ENCODE measurements around the gene SPON1. TPM values are rescaled to one million over a fixed set of nuclear protein-coding genes. Genes with fewer than 3 reads are reported as not detected.

SPON1 gene
- total RNA-seq, 6 donors from 2014 or later = 12.6 to 68.9 (median 56.3) TPM

GRCh38 chr11:14218728-14219127, 256.2 kb downstream of the SPON1 start:
- no peaks in the 10 kb centered on the region for H3K36me3 ChIP-seq
- H3K9me3 ChIP-seq = no peaks in the 10 kb centered on the region
- no peaks in the 10 kb centered on the region for H3K27me3 ChIP-seq
- DNase-seq = no peak
- no peak overlapping the region for H3K4me3 ChIP-seq
- no peaks in the 10 kb centered on the region for H3K4me1 ChIP-seq
- ATAC-seq (ENCODE audit: low FRiP score in 2 of 2) = no peak
- no peak overlapping the region for H3K27ac ChIP-seq
- WGBS, 2 donors = 84 to 89% methylated on average over 3 of the region's 3 CpGs
- TF ChIP-seq POLR2A (IDR thresholded peaks at IDR 0.05) = no peak
- no peak for TF ChIP-seq EP300 (IDR thresholded peaks at IDR 0.05)
- TF ChIP-seq POLR2AphosphoS5 (IDR thresholded peaks at IDR 0.05) = no peak
- no peak for TF ChIP-seq CTCF (IDR thresholded peaks at IDR 0.05)

- no peaks in the 10 kb centered on the region for H3K36me3 ChIP-seq
- no peak overlapping the region for H3K4me3 ChIP-seq
- no peak overlapping the region for H3K27ac ChIP-seq
- no peak for ATAC-seq (ENCODE audit: low FRiP score in 2 of 2)
- H3K4me1 ChIP-seq = no peaks in the 10 kb centered on the region
- no peak for DNase-seq
- no peaks in the 10 kb centered on the region for H3K27me3 ChIP-seq
- TF ChIP-seq EP300 (IDR thresholded peaks at IDR 0.05) (no peak), POLR2A (IDR thresholded peaks at IDR 0.05) (no peak), POLR2AphosphoS5 (IDR thresholded peaks at IDR 0.05) (no peak), CTCF (IDR thresholded peaks at IDR 0.05) (no peak)
- WGBS, 2 donors = 55 to 72% methylated on average over 5 of the region's 5 CpGs
- H3K9me3 ChIP-seq = peaks cover 0 to 5% (median 2%) of the 10 kb centered on the region in 4 donors
Observed at GRCh38 chr11:14223636-14224288, 261.2 kb downstream of the SPON1 start.

- ATAC-seq (ENCODE audit: low FRiP score in 2 of 2) (no peak), DNase-seq (no peak)
- Histone ChIP-seq H3K4me1 (no peaks in the 10 kb centered on the region), H3K4me3 (no peak overlapping the region), H3K9me3 (peaks cover 0 to 5% (median 2%) of the 10 kb centered on the region in 4 donors), H3K27me3 (no peaks in the 10 kb centered on the region), H3K36me3 (no peaks in the 10 kb centered on the region), H3K27ac (no peak overlapping the region)
- 71% methylated on average over 2 of the region's 2 CpGs for WGBS, 2 donors
- no peak for TF ChIP-seq EP300 (IDR thresholded peaks at IDR 0.05)
- no peak for TF ChIP-seq POLR2AphosphoS5 (IDR thresholded peaks at IDR 0.05)
- no peak for TF ChIP-seq POLR2A (IDR thresholded peaks at IDR 0.05)
- no peak for TF ChIP-seq CTCF (IDR thresholded peaks at IDR 0.05)
Observed at GRCh38 chr11:14224395-14224794, 261.9 kb downstream of the SPON1 start.

- ATAC-seq (ENCODE audit: low FRiP score in 2 of 2) (no peak), DNase-seq (no peak)
- Histone ChIP-seq H3K9me3 (peaks cover 0 to 5% (median 2%) of the 10 kb centered on the region in 4 donors), H3K4me1 (no peaks in the 10 kb centered on the region), H3K27ac (no peak overlapping the region), H3K4me3 (no peak overlapping the region), H3K27me3 (no peaks in the 10 kb centered on the region), H3K36me3 (no peaks in the 10 kb centered on the region)
- WGBS, 2 donors = 84 to 92% methylated on average over 4 of the region's 4 CpGs
- no peak for TF ChIP-seq POLR2A (IDR thresholded peaks at IDR 0.05)
- TF ChIP-seq EP300 (IDR thresholded peaks at IDR 0.05) = no peak
- no peak for TF ChIP-seq CTCF (IDR thresholded peaks at IDR 0.05)
Observed at GRCh38 chr11:14225666-14226065, 263.1 kb downstream of the SPON1 start.

GRCh38 chr11:14228356-14228755, 265.8 kb downstream of the SPON1 start:
- Histone ChIP-seq H3K27ac (no peak overlapping the region), H3K27me3 (no peaks in the 10 kb centered on the region), H3K4me1 (no peaks in the 10 kb centered on the region), H3K9me3 (peaks cover 0 to 5% (median 2%) of the 10 kb centered on the region in 4 donors), H3K4me3 (no peak overlapping the region), H3K36me3 (no peaks in the 10 kb centered on the region)
- DNase-seq = no peak
- no peak for ATAC-seq (ENCODE audit: low FRiP score in 2 of 2)
- WGBS, 2 donors = 63 to 74% methylated on average over 2 of the region's 2 CpGs
- TF ChIP-seq EP300 (IDR thresholded peaks at IDR 0.05) = no peak
- no peak for TF ChIP-seq CTCF (IDR thresholded peaks at IDR 0.05)
- no peak for TF ChIP-seq POLR2A (IDR thresholded peaks at IDR 0.05)
- no peak for TF ChIP-seq POLR2AphosphoS5 (IDR thresholded peaks at IDR 0.05)
